HG03039 (cell line): ENCODE results near the gene CYP27A1.

ENCODE experiments used
- ATAC-seq: cut with Tn5 transposase; IDR thresholded peaks from one replicate; pipeline ENCODE4 v1.9.1; 2021; ENCODE audit warnings: mild to moderate bottlenecking, moderate library complexity; ENCODE audit not compliant: unreplicated experiment

Gene CYP27A1

DNA sequence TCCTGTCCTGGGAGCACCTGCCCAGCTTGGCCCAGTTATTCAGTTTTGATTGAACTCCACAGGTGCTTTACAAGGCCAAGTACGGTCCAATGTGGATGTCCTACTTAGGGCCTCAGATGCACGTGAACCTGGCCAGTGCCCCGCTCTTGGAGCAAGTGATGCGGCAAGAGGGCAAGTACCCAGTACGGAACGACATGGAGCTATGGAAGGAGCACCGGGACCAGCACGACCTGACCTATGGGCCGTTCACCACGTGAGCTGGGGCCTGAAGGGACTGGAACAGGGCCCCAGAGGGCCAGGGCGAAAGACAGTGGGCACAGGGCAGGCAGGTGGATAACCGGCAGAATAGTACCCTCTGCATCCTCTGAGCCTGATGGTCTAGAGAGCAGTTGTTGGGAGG is 27.6 kb downstream of the CYP27A1 start:
- ATAC-seq: no peak

DNA sequence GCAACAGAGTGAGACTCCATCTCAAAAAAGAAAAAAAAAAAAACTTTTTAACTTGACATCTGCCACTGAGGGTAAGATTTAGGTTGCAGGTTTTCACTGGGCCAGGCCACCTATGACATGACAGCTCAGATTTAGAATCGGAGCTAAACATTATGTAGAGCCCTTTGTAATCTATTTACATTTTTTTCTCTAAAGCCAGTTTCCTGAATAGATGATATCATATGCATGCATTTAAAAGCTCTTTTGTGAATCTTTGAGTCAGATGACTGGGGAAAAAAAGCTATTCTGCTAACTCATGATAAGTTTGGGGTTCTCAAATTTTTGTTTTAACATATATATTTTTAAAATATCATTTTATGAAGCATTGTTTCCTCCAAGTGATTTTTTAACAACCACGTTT is 28.3 kb downstream of the CYP27A1 start:
- no peak for ATAC-seq

DNA sequence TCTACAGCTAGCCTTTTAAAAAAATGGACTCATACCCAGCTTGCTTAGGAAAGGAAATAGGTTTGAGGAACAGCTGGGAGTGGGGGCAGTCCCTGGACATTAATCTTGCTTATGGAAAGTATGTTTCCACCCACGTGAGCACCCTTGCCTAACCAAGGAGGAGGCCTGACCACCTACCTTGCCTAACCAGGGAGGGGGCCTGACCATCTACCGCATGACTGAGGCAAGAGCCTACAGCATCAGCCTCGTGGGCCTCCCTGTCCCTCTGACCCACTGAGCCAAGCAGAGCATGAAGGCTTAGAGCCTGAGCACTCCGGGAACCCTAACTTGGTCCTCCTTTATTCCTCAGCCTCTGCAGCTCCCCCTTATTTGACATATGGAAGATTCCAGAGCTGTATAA is 29.4 kb downstream of the CYP27A1 start:
- no peak for ATAC-seq

GRCh38 chr2:218812096-218812815 is 30.3 kb downstream of the CYP27A1 start:
- no peak for ATAC-seq

DNA sequence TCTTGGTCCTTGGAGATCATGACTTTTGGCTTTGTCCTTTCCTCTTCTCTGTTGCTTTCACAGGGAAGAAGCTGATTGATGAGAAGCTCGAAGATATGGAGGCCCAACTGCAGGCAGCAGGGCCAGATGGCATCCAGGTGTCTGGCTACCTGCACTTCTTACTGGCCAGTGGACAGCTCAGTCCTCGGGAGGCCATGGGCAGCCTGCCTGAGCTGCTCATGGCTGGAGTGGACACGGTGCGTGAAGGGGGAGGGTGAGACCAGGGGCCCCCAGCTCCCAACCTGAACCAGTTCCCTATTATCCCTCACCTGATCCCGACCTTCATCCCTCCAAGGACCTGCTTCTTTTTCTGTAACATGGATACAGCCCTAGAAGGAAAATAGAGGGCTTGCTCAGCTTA is 30.9 kb downstream of the CYP27A1 start:
- ATAC-seq: no peak

DNA sequence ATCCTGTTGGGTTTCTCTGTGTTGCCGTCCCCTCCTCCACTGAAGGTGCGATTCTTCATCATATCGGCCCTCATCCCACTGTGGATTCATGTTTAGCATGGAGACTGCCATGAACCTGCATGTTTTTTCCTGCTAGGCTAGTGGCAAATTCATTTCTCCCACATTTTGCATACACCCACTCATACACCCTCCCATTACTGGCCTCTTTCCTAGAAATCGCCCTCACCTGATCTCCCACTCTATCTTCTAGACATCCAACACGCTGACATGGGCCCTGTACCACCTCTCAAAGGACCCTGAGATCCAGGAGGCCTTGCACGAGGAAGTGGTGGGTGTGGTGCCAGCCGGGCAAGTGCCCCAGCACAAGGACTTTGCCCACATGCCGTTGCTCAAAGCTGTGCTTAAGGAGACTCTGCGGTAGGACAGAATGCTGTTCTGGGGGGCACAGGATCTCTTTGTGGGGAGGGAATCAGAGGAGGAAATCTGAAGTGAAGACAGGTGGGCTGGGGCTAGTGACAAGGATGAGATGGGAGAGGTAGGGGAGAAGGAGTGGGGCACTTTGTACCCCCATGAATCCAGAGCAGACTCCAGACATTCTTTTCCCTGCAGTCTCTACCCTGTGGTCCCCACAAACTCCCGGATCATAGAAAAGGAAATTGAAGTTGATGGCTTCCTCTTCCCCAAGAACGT is 32.0 kb downstream of the CYP27A1 start:
- no peak for ATAC-seq

DNA sequence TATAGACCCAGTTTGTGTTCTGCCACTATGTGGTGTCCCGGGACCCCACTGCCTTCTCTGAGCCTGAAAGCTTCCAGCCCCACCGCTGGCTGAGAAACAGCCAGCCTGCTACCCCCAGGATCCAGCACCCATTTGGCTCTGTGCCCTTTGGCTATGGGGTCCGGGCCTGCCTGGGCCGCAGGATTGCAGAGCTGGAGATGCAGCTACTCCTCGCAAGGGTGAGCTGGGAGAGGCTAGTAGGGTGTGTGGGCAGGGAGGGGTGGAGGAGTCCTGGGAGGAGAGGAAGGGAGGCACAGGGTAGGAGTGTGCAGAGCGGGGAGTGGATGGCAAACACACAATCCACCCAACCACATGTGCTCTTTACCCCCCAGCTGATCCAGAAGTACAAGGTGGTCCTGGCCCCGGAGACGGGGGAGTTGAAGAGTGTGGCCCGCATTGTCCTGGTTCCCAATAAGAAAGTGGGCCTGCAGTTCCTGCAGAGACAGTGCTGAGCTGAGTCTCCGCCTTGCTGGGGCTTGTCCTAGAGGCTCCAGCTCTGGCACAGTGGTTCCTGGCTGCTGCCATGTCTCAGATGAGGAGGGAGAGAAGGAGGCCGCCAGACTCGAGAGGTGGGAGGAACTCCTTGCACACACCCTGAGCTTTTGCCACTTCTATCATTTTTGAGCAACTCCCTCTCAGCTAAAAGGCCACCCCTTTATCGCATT is 32.7 kb downstream of the CYP27A1 start:
- ATAC-seq: no peak

GRCh38 chr2:218815244-218815637 is 33.3 kb downstream of the CYP27A1 start:
- no peak for ATAC-seq

DNA sequence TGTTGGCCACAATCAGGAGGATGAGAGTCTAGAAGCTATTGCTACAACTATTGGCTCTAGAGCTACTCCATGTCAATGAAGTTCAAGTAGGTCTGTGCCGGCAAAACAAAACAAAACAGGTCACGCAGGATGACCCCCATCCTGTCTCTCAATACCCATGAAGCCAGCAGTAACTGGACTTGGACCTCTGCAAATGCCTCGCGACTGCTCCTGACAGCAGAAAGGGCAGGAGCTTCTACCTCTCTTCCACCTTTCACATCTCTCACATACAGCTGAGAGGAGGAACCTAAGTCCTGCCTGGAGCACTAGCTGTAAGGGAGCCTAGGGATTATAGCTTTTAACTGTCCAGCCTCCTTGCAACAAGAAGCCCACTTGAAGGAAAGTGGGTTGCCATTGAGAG is 33.7 kb downstream of the CYP27A1 start:
- ATAC-seq: no peak

DNA sequence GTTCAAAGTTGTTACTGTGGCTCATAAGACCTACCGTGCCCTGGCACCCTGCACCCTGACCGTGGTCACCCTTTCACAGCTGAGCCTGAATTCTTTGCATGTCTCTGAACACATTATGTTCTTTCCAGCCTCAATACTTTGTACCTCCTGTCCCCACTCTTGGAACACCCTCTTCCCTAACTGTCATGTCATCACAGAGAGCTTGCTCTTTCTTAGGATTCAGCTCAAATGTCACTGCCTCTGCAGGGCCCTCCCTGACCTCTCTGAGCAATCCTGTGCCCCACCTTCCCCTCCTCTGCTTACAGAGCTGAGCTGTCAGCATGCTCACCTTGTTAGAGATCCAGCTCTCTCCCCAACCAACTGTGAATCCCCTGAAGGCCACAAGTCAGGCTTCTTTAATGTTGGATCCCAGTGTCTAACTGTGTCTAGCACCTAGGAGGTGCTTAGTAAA is 34.6 kb downstream of the CYP27A1 start:
- ATAC-seq: no peak

DNA sequence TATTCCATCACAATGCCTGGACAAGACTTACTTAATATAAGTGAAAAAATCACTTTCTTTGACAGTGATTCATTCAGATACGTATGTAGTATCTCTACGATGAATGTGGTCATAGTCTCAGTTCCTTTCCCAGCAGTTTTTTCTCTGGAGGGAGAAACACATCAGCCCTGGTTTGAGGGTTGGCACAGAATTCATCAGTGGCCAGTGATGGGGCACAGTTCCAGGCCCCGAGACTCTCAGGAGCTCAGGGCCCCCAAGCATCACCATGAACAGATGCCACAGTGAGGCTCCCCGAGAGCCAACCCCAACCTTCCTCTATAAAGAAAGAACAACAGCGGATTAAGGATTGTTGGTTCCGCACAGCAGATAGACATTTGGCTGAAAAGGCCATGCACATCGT is 37.1 kb downstream of the CYP27A1 start:
- ATAC-seq: no peak

DNA sequence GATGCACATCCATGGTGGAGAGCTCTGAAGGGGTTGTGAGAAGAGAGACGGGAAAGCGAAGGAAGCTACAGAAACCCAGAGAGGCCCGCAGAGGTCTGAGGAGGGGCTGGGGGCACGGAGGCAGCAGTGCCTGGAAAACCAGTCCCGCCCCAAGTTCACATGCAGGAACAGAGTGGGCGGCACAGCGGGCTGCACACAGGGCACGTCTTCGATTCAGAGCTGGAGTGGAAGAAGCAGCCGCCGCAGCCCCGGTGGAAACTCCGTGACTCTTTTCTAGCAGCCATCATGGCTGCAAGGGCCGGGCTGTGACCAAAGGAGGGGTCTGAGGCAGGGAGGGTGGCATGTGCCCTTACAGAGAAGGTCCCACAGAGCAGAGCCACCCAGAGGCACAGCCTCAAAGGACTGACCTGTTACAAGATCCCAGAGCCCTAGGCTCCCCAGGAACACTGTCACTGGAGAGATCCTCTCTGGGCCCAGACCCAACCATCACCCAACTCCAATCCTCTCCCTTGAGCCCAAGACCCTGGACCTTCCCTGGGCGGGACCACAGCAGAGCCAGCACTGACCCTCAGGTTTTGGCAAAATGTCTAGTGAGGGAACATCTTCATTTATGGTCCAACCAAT is 38.9 kb downstream of the CYP27A1 start:
- ATAC-seq: no peak

GRCh38 chr2:218821605-218822211 is 39.8 kb downstream of the CYP27A1 start:
- no peak for ATAC-seq

DNA sequence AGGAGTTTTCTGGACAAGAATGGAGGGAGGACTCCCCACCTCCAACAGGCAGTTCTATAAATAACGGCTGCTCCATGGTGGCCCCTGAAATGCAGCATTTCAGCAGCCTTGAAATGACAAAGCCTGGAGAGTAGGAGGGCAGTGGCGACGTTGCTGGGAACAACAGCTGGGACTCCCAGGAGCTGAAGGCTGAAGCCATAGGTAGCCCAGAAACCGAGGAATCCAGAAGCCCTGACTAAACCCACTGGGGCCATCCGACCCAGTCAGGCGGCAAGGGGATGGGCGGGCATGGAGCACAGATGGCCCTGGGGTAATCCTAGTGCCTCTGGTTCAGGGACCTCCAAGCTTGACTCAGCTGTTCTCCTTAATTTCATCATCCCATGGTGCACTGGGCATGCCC is 40.7 kb downstream of the CYP27A1 start:
- ATAC-seq: no peak

GRCh38 chr2:218823196-218823855 is 41.4 kb downstream of the CYP27A1 start:
- ATAC-seq: no peak

DNA sequence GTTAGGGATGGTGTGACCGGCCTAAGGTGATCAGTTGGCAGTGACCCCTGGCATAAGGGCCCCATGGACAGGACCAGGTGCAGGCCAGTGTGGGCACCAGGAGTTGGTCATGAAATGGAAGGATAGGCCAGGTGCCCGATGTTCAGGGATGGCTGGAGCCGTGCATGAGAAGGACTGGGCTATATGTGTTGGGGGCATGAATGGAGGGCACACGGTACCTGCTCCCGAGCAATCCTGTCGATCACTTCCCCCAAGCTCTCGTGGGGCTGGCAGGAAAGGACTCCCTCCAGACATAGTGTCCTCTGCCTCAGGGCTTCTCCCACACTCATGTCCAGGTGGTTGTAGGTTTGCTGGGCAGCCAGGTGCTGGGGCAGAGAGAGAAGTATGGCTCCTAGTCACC is 42.1 kb downstream of the CYP27A1 start:
- no peak for ATAC-seq

DNA sequence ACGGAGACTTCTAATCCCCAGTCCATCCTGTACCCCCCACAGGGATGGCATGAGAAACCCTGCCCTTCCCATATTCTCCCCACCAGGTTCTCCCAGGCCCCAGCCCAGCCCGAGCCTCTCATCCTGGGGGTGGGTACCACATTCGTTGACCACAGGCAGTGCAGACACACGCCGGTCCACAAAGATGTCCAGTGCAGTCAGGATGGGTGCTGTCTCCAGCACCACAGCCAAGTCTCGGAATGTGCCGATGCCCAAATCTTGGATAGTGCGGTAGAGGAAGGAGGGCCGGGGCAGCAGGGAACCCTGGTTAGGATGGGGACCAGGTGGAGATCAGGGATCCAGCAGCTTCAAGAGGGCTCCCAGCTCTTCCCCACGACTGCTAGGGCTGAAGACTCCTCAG is 44.8 kb downstream of the CYP27A1 start:
- no peak for ATAC-seq

- ATAC-seq: no peak
These were observed 45.9 kb downstream of the CYP27A1 start for GRCh38 chr2:218827701-218828476.

DNA sequence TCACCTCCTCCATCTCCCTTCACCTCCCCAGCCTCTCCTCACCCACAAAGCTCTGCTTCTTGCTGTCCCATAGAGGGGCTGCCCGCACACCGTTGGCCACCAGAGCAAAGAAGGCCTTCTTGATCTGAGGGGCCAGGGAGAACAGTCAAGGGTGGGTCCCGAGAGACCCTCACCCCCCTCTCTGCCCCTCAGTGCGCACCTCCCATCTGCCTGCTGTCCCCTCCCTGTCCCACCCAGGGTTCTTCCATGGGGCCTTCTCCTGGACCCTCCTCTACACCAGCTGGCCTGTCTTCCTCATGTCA is 46.5 kb downstream of the CYP27A1 start:
- ATAC-seq: no peak

DNA sequence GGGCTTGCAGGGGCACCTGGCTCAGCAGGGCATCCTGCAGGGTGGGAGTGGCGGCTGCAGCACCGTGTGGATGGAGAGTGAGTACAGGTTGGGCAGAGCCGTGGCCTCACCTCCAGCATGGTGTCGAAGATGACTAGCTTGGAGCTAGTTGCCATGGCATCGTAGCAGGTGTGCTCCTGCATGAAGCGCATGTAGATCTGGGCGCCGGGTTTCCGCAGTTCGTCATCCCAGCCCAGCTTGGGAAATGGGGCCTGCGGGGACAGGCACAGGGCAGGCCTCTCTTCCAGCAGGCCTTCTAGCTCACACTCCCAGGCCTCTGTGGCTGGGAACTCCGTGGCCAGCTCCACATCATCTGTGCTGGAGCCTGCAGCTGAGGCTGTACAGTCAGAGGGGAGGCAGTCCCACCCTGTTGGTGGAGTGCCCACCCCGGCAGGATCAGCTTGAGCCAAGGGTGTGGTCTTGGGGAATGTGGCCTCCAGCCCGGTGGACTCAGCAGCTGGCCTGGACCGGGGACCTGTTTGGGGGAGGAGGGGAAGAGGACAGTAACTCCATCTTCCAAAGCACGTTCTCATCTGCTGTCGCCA is 48.0 kb downstream of the CYP27A1 start:
- ATAC-seq: no peak
